ENCODE results near the gene FBLN7.

DNA sequence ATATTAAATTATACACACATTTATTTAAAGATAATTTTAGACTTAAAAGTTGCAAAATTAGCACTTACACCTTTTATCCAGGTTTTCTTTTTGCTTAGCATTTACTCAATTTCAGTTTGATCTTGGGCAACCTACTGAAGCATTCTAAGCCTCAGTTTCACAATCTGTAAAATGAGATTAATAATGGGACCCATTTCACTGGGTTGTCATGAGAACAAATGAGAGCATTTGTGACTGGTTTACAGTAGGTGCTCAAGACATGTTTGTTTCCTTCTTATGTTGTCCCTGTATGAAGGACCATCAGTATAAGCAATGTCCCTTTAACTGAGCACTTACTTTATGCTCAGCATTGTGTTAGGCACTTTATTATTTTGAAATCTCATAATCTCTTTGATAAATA is 4.8 kb upstream of the FBLN7 start:
- TF ChIP-seq, protein P1, sequence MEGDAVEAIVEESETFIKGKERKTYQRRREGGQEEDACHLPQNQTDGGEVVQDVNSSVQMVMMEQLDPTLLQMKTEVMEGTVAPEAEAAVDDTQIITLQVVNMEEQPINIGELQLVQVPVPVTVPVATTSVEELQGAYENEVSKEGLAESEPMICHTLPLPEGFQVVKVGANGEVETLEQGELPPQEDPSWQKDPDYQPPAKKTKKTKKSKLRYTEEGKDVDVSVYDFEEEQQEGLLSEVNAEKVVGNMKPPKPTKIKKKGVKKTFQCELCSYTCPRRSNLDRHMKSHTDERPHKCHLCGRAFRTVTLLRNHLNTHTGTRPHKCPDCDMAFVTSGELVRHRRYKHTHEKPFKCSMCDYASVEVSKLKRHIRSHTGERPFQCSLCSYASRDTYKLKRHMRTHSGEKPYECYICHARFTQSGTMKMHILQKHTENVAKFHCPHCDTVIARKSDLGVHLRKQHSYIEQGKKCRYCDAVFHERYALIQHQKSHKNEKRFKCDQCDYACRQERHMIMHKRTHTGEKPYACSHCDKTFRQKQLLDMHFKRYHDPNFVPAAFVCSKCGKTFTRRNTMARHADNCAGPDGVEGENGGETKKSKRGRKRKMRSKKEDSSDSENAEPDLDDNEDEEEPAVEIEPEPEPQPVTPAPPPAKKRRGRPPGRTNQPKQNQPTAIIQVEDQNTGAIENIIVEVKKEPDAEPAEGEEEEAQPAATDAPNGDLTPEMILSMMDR (conservative IDR thresholded peaks at IDR 0.05) = no peak
- no peak for TF ChIP-seq EZH2 (IDR thresholded peaks at IDR 0.05; ENCODE audit: low read depth)

Data from PC-9 (cell line).